HS-5 (cell line): ENCODE measurements around the gene TMEM135.
"Not testable (repeated sequence)": the region's sequence is repeated elsewhere in the genome, so short reads cannot be mapped to it uniquely, and the experiment has no call there.

Source experiments
- DNase-seq: peaks from one replicate; pipeline ENCODE4 v3.0.0-alpha.2; 2012; ENCODE audit warnings: low read depth

TMEM135 gene

GRCh38 chr11:87260811-87261210, 223.1 kb downstream of the TMEM135 start:
- DNase-seq, result no peak

GRCh38 chr11:87263264-87263838, 225.6 kb downstream of the TMEM135 start:
- no peak for DNase-seq

- no peak for DNase-seq
Observed at GRCh38 chr11:87263979-87264378, 226.2 kb downstream of the TMEM135 start.

GRCh38 chr11:87265132-87265531, 227.4 kb downstream of the TMEM135 start:
- no peak for DNase-seq

- DNase-seq, result no peak
Observed at GRCh38 chr11:87265979-87266378, 228.2 kb downstream of the TMEM135 start.

GRCh38 chr11:87266751-87267150, 229.0 kb downstream of the TMEM135 start:
- DNase-seq, result no peak

GRCh38 chr11:87271951-87272350, 234.2 kb downstream of the TMEM135 start:
- not testable (repeated sequence) for DNase-seq

GRCh38 chr11:87275176-87275575, 237.4 kb downstream of the TMEM135 start:
- DNase-seq, result no peak

GRCh38 chr11:87280143-87280542, 242.4 kb downstream of the TMEM135 start:
- no peak for DNase-seq

GRCh38 chr11:87281496-87281895, 243.8 kb downstream of the TMEM135 start:
- DNase-seq, result peak; percentile 31

GRCh38 chr11:87284306-87284705, 246.6 kb downstream of the TMEM135 start:
- no peak for DNase-seq

- DNase-seq, result not testable (repeated sequence)
Observed at GRCh38 chr11:87285674-87286073, 247.9 kb downstream of the TMEM135 start.

GRCh38 chr11:87286338-87286737, 248.6 kb downstream of the TMEM135 start:
- no peak for DNase-seq

- peak; percentile 37 for DNase-seq
Observed at GRCh38 chr11:87290304-87290922, 252.7 kb downstream of the TMEM135 start.

GRCh38 chr11:87292598-87292997, 254.9 kb downstream of the TMEM135 start:
- no peak for DNase-seq

GRCh38 chr11:87295237-87295636, 257.5 kb downstream of the TMEM135 start:
- DNase-seq, result no peak

GRCh38 chr11:87296627-87297026, 258.9 kb downstream of the TMEM135 start:
- no peak for DNase-seq

GRCh38 chr11:87298155-87298554, 260.4 kb downstream of the TMEM135 start:
- no peak for DNase-seq

- no peak for DNase-seq
Observed at GRCh38 chr11:87299041-87299481, 261.3 kb downstream of the TMEM135 start.

- DNase-seq, result no peak
Observed at GRCh38 chr11:87300640-87301380, 263.1 kb downstream of the TMEM135 start.

GRCh38 chr11:87301785-87302540, 264.2 kb downstream of the TMEM135 start:
- no peak for DNase-seq

GRCh38 chr11:87304412-87304811, 266.7 kb downstream of the TMEM135 start:
- DNase-seq, result no peak
